GM19452 (cell line): ENCODE measurements around the gene TNFRSF12A.

Source experiments
- ATAC-seq: cut with Tn5 transposase; IDR thresholded peaks from one replicate; pipeline ENCODE4 v1.9.1; 2021; ENCODE audit not compliant: unreplicated experiment

TNFRSF12A gene

DNA sequence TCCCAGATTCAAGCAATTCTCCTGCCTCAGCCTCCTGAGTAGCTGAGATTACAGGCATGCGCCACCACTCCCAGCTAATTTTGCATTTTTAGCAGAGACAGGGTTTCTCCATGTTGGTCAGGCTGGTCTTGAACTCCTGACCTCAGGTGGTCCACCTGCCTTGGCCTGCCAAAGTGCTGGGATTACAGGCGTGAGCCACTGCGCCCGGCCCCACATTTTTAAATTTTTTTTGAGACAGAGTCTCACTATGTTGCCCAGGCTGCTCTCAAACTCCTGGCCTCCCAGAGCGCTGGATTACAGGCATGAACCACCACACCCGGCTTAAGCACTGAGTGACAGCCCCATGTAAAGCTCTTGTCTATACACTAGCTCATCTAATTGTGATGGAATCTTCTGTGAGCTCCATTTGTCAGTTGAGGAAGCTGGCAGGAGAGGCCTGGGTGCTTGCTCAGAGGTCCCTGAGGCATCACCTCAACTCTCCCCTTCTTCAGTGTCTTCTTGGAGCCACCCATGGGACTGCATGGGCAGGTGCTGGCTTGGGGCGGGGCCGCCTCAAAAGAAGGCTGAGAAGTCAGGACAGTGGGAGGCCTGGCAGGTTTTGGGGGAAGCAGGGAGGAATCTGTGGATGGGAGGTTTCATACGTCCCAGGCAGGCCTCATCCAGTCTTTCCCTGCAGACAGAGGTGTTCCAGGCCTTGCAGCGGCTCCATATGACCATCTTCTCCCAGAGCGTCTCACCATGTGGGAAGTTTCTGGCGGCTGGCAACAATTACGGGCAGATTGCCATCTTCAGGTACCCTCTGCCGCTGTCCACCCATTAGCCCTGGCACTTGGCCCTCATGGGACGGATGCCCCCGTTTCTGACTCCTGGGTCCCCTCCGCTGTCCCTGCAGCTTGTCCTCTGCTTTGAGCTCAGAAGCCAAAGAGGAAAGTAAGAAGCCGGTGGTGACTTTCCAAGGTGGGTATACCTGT lies 5.1 kb downstream of the TNFRSF12A start:
- no peak for ATAC-seq

DNA sequence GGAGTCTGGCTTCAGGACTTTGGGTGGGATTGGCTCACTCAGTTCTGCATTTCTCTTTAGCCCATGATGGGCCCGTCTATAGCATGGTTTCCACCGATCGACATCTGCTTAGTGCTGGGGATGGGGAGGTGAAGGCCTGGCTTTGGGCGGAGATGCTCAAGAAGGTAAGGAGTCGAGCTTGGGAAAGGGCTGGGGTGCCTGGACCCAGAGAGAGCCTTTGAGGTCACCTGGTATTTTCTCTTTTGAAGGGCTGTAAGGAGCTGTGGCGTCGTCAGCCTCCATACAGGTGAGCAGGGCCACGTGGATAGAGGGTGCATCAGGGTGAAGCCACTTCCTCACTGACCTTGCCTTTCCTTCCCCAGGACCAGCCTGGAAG lies 5.8 kb downstream of the TNFRSF12A start:
- ATAC-seq, result no peak

DNA sequence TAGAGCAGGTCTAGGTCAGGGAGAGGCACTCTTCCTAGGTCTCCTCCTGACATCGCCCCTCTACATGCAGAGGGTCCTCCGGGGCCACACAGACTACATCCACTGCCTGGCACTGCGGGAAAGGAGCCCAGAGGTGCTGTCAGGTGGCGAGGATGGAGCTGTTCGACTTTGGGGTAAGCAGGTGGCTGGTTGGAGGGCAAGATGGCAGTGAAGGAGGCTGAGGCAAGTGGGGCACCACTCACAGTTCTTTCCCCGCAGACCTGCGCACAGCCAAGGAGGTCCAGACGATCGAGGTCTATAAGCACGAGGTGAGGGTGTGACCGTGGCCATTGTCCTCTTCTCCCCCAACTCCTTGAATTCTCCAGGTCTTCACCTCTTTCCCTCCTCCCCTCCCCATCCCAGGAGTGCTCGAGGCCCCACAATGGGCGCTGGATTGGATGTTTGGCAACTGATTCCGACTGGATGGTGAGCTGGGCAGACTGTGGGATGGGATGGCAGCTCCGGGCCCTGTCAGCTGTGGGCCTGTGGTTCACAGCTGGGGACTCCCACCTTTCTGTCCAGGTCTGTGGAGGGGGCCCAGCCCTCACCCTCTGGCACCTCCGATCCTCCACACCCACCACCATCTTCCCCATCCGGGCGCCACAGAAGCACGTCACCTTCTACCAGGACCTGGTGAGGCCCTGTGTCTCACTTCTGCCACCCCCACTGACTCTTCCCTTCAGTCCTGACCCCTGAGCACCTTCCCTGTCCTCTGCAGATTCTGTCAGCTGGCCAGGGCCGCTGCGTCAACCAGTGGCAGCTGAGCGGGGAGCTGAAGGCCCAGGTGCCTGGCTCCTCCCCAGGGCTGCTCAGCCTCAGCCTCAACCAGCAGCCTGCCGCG lies 6.7 kb downstream of the TNFRSF12A start:
- ATAC-seq, result no peak

DNA sequence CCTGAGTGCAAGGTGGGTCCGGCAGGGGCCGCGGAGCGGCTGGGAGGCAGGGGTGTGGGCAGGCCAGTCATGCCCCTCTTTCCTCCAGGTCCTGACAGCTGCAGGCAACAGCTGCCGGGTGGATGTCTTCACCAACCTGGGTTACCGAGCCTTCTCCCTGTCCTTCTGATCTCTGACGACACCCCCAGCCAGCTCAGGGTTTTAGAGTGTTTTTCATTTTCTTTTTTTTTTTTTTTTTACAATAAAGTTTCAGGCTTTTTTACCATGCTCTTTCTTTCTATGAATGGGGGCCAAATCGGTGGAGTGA lies 7.3 kb downstream of the TNFRSF12A start:
- no peak for ATAC-seq

DNA sequence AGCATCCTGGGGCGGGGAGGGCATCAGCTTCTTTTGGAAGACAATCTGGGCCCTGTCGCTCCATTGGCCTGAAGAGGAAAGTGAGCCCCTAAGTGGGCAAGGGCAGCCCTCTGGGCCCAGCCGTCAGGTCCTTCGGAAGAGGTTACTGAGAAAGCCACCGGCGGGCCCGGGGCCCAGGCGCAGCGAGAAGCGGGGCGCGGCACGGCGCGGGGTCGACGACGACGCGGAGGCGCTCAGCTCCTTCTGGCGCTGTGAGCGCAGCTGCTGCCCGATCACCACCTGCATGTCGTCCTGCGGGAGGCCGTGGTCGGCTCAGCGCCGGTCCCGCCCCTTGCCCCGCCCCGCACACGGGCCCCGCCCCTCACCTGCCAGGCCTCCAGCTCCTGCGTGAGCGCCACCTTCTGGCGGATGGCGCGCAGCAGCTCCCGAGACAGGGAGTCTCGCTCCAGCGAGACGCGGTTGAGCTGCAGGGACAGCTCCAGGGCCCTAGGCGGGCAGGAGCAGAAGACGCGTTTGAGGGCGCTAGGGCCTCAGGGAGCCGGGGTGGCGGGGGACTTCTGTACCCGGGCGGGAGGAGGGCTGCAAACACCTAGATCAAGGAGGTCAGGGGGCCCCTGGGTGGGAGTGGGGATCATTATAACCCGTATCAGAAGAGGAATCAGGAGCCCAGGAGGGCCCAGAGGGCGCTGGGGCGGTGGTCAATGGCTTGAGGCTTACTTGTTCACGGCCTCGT lies 8.0 kb downstream of the TNFRSF12A start:
- peak; percentile 39 for ATAC-seq

DNA sequence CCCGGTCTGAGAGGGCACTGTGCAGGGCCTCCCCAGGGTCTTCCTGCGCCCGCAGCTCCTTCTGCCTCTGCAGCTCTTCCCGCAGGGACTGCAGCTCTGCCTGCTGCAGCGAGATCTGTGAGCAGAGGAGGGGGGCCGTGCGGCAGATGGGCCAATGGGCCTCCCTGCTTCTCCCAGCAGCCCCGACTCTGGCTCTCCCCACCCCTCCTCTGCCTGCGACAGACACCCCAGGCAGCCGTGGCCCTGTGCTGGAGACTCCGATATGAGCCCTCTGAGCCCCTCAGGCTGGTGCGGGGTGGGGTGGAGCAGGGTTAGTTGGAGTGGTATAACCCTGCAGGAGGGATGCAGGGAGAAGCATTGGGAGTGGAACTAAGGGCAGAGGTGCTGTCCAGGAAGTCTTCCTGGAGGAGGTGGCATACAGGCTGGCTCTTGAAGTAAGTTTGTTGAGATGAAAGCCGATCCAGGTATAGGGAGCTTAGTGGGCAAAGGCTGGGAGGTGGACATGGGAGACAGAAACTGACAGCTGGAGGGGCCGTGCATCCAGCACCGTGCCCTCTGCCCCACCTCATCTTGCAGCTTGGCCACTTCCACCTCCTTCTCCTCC lies 8.7 kb downstream of the TNFRSF12A start:
- ATAC-seq, result no peak

DNA sequence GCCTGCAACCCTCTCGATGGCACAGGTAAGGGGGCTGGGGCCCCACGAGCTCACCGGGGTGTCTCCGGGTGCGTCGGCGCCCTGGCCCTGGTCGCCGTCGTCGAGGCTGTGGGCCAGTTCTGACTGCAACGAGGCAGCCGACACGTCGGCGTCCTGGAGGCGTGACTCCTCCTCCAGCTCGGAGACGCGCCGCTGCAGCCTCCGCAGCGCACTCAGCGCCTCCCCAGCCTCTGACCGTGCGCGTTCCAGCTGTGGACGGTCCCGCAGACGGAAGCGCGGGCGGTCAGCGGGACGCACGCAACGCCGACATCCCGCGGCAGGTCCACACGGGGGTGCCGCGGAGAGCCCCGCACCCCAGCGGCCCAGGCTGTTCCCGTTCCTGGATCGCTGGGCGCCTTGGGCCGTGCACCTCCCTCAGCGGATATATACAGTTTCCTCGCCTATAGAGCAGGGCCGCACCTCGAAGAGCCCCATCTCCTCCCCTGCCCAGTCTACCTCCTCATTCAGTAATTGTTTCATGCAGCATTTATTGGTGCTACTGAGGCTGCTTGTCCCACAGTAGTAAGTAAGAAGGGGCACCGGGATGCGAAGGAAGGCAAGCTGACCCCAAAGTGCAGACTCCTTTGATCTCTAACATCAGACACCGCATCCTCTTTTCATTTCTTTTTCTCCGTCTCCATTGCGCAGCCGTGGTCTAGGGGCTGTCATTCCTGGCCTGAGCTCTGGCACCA lies 9.5 kb downstream of the TNFRSF12A start:
- no peak for ATAC-seq

DNA sequence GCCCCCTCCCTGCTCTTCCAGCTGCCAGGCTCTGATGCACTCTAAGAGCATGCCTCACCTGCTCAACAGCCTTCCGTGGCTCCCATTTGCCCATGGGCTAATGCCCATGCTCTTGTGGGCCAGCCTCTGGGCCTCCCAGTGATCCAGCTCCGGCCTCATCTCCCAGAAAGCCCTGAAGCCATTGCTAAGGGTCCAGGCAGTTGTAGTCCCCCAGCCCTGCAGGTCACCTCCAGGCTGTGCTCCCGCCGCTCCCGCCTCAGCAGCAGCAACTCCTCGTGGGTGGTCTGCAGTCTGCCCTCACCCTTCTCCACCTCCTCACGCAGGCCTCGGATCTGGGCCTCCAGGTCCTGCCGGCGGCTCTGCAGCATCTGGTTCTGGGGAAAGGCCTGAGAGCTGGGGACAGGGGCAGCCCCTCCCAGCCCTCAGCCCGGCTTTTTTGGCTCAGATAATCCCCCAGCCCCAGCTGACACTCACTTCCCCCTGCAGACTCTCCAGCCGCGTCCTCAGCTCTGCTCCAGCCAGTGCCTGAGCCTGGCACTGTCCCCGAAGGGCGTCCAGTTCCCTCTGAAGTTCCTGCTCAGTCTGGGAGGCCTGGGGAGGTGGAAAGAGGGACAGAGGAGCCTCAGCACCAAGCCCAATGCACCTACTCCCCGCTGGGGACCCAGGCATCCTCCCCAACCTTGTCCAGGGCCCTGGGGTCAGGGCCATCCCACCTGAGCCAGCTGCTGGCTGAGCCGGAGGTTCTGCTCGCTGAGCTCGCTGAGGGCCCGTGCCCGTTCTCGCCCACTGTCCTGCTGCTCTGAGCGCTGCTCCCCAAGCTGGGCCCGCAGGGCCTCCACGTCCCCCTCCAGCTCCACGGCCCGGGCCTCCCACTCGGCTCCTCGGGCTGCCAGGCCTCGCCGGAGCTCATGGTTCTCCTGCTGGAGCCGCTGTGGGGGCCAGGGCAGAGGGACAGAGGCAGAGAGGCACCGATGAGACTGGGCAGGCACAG lies 10.3 kb downstream of the TNFRSF12A start:
- no peak for ATAC-seq

DNA sequence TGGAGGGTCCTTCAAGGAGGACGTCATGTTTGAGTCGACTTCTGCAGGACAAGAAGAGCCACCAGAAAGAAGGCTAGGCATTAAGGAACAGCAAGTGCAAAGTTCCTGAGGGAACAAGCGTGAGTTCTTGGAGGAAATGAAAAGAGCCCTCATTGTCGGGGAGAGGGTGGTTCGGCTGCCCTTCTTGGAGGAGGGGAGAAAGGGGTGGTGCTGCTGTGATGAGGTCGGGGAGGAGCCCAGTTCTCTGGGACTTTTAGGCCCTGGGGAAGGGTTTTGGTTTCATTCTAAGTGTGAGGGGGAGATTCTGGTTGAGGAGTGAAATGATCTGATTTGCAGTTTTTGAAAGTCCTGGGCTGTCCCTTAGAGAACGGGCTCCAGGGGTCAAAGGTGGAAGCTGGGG lies 12.5 kb downstream of the TNFRSF12A start:
- ATAC-seq, result no peak

DNA sequence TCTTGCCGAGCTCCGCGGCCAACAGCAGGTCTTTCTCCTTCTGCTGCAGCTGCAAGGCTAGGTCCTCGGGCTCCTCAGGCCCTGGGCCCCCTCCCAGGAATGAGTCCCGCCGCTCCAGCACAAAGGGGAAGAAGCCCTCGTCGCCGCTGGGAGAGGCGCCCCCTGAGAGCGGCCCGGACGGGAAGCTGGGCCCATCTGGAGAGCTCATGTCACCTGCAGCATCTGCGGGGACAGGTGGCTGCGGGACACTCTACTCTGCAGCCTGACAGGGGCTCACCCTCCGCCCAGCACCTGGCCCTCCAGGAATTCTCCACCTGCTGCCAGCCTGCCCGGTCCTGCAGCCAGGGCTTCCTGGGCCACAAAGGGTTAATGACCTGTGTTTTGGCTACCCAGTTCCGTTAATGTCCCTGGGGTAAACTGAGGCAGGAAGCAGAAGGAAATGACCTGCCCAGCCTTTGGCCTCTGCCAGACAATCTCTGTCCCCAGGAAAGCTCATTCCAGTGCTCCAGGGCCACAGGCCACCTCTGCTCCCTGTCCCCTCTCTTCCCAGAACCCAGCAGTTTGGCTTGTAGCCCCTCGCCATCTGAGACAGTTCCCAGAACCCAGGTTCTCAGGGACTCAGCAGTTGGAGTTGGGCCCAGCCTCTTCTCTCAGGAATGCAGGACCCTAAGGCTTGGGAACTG lies 15.3 kb downstream of the TNFRSF12A start:
- ATAC-seq, result no peak

DNA sequence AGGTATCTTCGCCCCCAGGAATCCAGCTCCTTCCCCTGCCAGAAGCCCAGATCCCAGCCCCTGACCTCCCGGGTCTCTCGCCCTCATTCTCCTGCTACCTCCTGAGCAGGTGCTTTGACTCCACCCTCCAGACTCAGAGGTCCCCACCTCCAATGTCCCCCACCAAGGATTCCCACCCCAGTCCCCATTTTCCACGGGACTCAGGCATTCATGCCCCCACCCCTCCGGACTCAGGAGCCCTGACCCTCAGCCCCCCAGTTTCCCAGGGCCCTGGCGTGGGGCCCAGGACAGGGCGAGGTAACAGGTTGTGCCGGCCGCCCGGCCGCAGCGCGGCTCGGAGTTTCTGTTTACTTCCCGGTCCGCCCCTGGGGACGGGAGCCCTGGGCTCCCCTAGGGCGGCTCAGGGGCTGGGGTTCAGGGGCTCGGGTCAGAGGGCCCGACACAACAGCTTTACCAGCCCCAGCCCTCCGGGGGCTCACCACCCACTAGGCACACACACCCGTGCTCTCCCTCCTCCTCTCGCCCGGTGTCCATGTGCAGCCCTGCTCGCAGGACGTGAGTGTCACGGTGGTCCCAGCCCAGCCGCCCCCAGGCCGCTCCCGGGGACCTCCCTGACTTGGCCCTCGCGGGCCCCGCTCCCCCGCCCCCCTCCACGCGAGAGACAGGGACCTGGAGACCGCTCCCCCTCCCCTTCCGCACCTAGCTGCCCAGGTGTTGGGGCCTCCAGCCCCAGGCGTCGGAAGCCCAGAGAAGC lies 16.0 kb downstream of the TNFRSF12A start:
- ATAC-seq, result no peak

DNA sequence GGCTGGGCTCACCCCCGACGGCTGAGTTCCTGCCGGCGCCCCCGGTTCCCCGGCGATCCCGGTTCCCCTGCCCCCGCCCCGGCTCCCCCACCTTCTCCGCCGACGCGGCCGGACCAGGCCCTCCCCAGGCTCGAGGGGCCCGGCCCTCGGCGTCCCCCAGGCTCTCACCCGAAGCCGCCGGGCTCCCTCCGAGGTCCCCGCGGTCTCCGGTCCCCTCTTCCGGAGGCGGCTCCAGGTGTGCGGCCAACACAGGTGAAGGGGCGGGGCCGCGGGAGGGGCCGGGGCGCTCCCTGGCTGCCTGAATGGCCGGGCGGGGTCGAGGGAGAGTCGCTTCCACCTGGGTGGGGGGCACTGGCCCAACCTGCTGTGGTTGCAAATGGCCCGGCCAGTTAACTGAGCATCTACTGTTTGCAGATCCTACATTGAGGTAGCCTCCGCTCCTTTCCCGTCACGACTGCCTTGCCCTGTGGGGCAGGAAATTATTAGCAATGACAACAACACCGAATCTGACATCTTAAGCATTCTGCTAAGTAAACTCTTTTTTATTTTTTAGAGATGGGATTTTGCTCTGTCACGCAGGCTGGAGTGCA lies 16.7 kb downstream of the TNFRSF12A start, which contains the start of gene BICDL2:
Gene BICDL2, minus strand, starts transcription at position 219 of the 590 bp plus-strand sequence. CDS start 1,448 bp downstream, outside the sequence.
- no peak for ATAC-seq

DNA sequence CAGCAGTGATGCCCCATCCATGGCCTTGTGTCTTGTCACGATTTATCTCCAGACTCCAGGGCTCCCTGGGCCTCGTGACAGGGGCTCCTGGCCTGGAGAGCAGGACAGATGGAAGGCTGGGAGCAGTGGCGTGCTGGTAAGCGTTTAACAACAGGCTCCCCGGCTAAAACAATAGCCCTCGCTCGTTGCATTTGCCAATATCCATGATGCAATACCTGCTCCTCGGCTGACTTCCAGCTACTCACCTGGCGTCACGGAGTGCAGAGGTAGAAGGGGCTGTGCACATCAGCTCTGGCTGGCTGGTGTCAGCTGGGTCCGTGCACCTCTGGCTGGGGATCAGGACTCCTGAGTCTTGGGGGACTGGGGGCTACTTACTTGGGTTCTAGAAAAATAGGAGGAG lies 18.1 kb downstream of the TNFRSF12A start:
- no peak for ATAC-seq

DNA sequence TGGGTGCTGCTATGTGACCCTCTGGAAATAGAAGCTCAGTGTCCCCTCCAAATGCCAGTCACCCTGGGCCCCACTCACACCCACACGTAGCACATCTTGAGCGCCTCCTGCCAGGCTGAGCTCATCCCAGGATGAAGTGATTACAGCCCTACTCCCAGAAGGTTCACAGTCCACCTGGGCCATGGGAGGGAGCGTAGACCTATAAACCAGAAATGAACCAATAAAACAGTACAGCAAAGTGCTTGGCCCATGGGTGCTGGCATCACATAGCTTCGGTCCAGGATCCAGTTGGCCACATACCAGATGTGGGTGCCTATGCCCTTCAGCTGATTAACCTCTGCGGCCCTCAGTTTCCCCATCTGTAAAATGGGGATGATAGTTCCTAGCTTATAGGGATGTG lies 18.7 kb downstream of the TNFRSF12A start:
- no peak for ATAC-seq

DNA sequence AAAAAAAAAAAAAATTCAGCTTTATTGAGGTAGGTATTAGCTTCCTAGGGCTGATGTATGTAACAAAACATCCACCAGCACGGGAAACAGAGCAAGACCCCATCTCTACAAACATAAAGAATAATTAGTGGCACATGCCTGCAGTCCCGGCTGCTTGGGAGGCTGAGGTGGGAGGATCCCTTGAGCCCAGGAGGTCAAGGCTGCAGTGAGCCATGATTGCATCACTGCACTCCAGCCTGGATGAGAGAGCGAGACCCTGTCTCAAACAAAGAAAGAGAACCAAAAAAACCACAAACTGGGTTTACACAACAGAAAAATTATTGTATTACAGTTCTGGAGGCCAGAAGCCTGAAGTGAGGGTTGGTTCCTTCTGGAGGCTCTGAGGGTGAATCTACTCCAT lies 22.2 kb downstream of the TNFRSF12A start:
- no peak for ATAC-seq

DNA sequence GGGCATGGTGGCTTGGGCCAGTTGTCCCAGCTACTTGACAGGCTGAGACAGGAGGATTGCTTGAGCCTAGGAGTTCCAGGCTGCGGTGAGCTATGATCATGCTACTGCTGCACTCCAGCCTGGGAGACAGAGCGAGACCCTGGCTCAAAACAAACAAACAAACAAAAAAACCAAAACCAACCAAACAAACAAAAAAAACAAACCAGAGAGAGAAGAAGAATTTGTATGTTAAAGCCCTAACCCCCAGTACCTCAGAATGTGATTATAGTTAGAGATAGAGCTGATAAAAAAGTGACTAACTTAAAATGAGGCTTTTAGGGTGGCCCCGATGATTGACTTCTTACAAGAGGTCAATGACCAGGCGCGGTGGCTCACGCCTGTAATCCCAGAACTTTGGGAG lies 24.5 kb downstream of the TNFRSF12A start:
- ATAC-seq, result no peak
